IMR-90 (cell line): Measurements from ENCODE around the gene TAS2R42.

ENCODE experiments used
- CHD1 ChIP-seq: IDR thresholded peaks from 2 replicates; pipeline ENCODE4 v1.6.1; 2012; ENCODE audit warnings: low read depth, low read length, improper control_type of control experiment
- MAZ ChIP-seq: IDR thresholded peaks from 2 replicates; pipeline ENCODE4 v1.6.1; 2012; ENCODE audit warnings: low read depth, mild to moderate bottlenecking, low read length, improper control_type of control experiment, moderate library complexity, borderline replicate concordance
- POLR2A ChIP-seq: IDR thresholded peaks from 2 replicates; pipeline ENCODE4 v1.6.1; 2012; ENCODE audit warnings: mild to moderate bottlenecking, low read depth, low read length
- TF ChIP-seq, protein P1 (sequence below): conservative IDR thresholded peaks from 2 replicates; pipeline ENCODE4 v1.5.1; 2012; ENCODE audit warnings: mild to moderate bottlenecking, low read depth, low read length, improper control_type of control experiment

DNA sequence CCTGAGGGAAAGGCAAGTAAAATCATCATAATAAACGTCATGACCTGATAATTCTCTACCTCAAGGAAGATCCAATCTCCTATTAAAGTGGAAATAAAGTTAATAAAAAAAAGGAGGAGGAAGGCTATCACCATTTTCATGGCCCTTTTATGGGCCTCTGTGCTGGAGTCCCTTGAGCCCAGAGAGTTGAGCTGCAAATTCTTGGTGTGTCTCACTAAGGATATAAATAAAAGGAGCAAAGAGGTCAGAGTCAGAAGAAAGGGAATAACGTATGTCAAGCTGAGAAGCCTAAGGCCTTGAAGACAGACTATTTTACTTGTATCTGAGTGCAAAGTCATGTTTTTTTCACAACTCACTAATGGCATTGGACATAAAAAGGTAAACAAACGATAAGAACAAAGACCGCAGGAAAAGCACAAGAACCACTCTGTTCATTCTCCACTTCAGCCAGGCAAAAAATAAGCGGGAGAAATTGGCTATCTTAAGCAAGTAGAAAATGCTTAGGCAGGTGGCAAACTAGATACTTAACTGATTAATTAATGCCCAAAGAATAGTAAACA, 27.8 kb downstream of the TAS2R42 start:
- TF ChIP-seq POLR2A (no peak), CHD1 (no peak), MAZ (no peak)
- TF ChIP-seq, protein P1, sequence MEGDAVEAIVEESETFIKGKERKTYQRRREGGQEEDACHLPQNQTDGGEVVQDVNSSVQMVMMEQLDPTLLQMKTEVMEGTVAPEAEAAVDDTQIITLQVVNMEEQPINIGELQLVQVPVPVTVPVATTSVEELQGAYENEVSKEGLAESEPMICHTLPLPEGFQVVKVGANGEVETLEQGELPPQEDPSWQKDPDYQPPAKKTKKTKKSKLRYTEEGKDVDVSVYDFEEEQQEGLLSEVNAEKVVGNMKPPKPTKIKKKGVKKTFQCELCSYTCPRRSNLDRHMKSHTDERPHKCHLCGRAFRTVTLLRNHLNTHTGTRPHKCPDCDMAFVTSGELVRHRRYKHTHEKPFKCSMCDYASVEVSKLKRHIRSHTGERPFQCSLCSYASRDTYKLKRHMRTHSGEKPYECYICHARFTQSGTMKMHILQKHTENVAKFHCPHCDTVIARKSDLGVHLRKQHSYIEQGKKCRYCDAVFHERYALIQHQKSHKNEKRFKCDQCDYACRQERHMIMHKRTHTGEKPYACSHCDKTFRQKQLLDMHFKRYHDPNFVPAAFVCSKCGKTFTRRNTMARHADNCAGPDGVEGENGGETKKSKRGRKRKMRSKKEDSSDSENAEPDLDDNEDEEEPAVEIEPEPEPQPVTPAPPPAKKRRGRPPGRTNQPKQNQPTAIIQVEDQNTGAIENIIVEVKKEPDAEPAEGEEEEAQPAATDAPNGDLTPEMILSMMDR: no peak
